RPMI7951 (cell line): ENCODE results near the gene IFITM2. TPM values are rescaled to one million over a fixed set of nuclear protein-coding genes. Genes with fewer than 3 reads are reported as not detected.
"Not testable (repeated sequence)": the region's sequence is repeated elsewhere in the genome, so short reads cannot be mapped to it uniquely, and the experiment has no call there.

Experiments
- DNase-seq: peaks from one replicate; pipeline ENCODE4 v3.0.0-alpha.2; 2012; ENCODE audit warnings: low read depth
- total RNA-seq: library from RNA; depleted of rRNA; stranded (reverse); fragments of >200 nt; shearing (Covaris generic); gene quantifications from 2 replicates; pipeline ENCODE4 v1.2.3, GENCODE V29; 2014

IFITM2 gene
- total RNA-seq, 1 experiment from 2014 or later = 28.0 TPM

- no peak for DNase-seq
Measured at GRCh38 chr11:325796-326591, 18.4 kb downstream of the IFITM2 start.

GRCh38 chr11:326592-326841 lies 18.9 kb downstream of the IFITM2 start:
- DNase-seq = no peak

- no peak for DNase-seq
Measured at GRCh38 chr11:326842-327580, 19.4 kb downstream of the IFITM2 start.

- no peak for DNase-seq
Measured at GRCh38 chr11:327581-327923, 19.9 kb downstream of the IFITM2 start.

GRCh38 chr11:328012-328411 lies 20.4 kb downstream of the IFITM2 start:
- no peak for DNase-seq

GRCh38 chr11:328516-329100 lies 21.0 kb downstream of the IFITM2 start:
- DNase-seq = not testable (repeated sequence)

- DNase-seq = no peak
Measured at GRCh38 chr11:329886-330253, 22.3 kb downstream of the IFITM2 start.

- no peak for DNase-seq
Measured at GRCh38 chr11:330307-330693, 22.7 kb downstream of the IFITM2 start.

- DNase-seq = no peak
Measured at GRCh38 chr11:330694-331357, 23.2 kb downstream of the IFITM2 start.

GRCh38 chr11:331358-332060 lies 23.9 kb downstream of the IFITM2 start:
- no peak for DNase-seq

- DNase-seq = no peak
Measured at GRCh38 chr11:332651-333480, 25.2 kb downstream of the IFITM2 start.

GRCh38 chr11:333616-334263 lies 26.1 kb downstream of the IFITM2 start:
- DNase-seq = not testable (repeated sequence)

- DNase-seq = no peak
Measured at GRCh38 chr11:334264-334994, 26.8 kb downstream of the IFITM2 start.

GRCh38 chr11:335779-336658 lies 28.4 kb downstream of the IFITM2 start:
- no peak for DNase-seq

- no peak for DNase-seq
Measured at GRCh38 chr11:336659-337198, 29.1 kb downstream of the IFITM2 start.

GRCh38 chr11:337711-338110 lies 30.1 kb downstream of the IFITM2 start:
- no peak for DNase-seq

GRCh38 chr11:339963-340362 lies 32.3 kb downstream of the IFITM2 start:
- DNase-seq = no peak
